ENCODE measurements around the gene TBCD. TPM values are rescaled to one million over a fixed set of nuclear protein-coding genes. Genes with fewer than 3 reads are reported as not detected.

The TBCD gene
- total RNA-seq, 1 donor from 2014 or later, result 31.8 TPM

DNA sequence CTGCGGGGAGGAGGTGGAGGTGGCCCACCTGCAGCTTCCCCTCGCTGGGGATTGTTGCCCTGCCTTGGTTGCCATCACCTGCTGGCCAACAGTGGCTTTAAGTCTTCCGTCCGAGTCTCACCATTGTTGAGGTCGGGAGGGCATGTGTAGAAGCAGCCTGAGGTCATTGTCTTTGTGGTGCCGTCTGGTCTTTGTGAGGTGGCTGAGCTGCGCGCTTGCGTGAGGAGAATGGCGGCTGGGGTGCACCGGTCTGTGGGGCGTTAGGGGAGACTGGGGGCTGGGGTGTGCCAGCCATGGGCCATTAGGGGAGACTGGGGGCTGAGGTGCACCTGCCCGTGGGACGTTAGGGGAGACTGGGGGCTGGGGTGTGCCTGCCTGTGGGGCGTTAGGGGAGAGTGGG is 51.7 kb downstream of the TBCD start:
- no peaks in the 10 kb centered on the region for H3K36me3 ChIP-seq (ENCODE audit: insufficient read depth, low read length)
- peaks cover 11% of the 10 kb centered on the region for H3K36me3 Mint-ChIP-seq (ENCODE audit: low read depth, unreplicated experiment)
- no peaks in the 10 kb centered on the region for H3K27me3 ChIP-seq (ENCODE audit: insufficient read depth, low read length)
- H3K27ac Mint-ChIP-seq (ENCODE audit: unreplicated experiment), result no peak overlapping the region
- FAIRE-seq (no peak), DNase-seq (ENCODE audit: low read depth) (no peak)
- H3K4me2 ChIP-seq (ENCODE audit: low read length), result no peak overlapping the region
- H3K9me3 ChIP-seq (ENCODE audit: insufficient read depth, low read depth, low read length), result no peaks in the 10 kb centered on the region
- peaks cover 3% of the 10 kb centered on the region for H3K79me2 ChIP-seq (ENCODE audit: insufficient read depth, low read length)
- no peak overlapping the region for H3K4me3 Mint-ChIP-seq (ENCODE audit: unreplicated experiment)
- H2AFZ ChIP-seq (ENCODE audit: low read depth, low read length), result no peak overlapping the region
- no peak overlapping the region for H3K27ac ChIP-seq (ENCODE audit: low read depth, low read length)
- H3K9me3 Mint-ChIP-seq (ENCODE audit: unreplicated experiment), result peaks cover 4% of the 10 kb centered on the region
- H3K4me3 ChIP-seq (ENCODE audit: insufficient read depth, low read depth, low read length), result no peak overlapping the region
- H3K27me3 Mint-ChIP-seq (ENCODE audit: low read depth, unreplicated experiment), result no peaks in the 10 kb centered on the region
- H3K9ac ChIP-seq (ENCODE audit: low read length), result no peak overlapping the region
- peaks cover 5% of the 10 kb centered on the region for H3K4me1 Mint-ChIP-seq (ENCODE audit: low read depth, unreplicated experiment)
- no peaks in the 10 kb centered on the region for H3K4me1 ChIP-seq (ENCODE audit: insufficient read depth, low read length)
- TF ChIP-seq, protein P1, sequence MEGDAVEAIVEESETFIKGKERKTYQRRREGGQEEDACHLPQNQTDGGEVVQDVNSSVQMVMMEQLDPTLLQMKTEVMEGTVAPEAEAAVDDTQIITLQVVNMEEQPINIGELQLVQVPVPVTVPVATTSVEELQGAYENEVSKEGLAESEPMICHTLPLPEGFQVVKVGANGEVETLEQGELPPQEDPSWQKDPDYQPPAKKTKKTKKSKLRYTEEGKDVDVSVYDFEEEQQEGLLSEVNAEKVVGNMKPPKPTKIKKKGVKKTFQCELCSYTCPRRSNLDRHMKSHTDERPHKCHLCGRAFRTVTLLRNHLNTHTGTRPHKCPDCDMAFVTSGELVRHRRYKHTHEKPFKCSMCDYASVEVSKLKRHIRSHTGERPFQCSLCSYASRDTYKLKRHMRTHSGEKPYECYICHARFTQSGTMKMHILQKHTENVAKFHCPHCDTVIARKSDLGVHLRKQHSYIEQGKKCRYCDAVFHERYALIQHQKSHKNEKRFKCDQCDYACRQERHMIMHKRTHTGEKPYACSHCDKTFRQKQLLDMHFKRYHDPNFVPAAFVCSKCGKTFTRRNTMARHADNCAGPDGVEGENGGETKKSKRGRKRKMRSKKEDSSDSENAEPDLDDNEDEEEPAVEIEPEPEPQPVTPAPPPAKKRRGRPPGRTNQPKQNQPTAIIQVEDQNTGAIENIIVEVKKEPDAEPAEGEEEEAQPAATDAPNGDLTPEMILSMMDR (IDR thresholded peaks at IDR 0.05; ENCODE audit: insufficient read depth, low read depth, low read length), result no peak
- no peak for TF ChIP-seq EZH2 (IDR thresholded peaks at IDR 0.05; ENCODE audit: insufficient read depth, low read length)
- peaks cover 20% of the 10 kb centered on the region for H4K20me1 ChIP-seq (ENCODE audit: insufficient read depth, low read length)

DNA sequence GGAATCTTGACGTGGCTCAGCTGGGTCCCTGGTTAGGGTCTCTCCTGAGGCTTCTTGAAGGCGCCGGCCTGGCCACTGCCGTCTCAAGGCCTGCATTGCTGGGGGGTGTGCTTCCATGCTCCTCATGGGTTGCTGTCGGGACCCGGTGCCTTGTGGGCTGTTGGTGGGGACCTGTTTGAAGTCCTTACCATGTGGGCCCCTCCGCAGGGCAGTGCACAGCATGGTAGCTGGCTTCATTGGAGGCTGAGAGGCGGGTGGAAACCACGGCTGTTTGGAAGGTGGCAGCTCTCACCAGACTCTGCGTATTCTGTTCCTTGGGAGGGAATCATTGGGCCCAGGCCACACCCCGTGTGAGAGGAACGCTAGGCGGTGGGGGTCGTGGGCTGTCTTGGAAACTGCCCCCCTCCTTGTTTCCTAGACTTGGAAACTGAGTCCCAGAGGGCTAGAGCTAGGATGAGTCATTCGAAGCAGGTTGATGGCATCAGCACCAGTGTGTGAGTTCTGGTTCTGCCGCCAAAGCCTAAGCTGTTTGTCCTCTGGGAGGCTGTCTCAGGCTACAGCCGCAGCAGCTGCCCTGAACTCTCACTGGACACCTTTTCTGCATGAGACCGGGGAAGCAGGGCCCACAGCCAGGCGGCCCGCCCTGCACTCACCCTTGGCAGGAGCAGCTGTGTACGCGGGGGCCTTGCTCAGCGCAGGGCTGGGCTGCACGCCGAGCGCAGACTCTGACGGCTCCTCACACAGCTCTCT is 52.8 kb downstream of the TBCD start:
- H3K79me2 ChIP-seq (ENCODE audit: insufficient read depth, low read length), result peaks cover 3% of the 10 kb centered on the region
- no peaks in the 10 kb centered on the region for H3K9me3 ChIP-seq (ENCODE audit: insufficient read depth, low read depth, low read length)
- DNase-seq (ENCODE audit: low read depth) (peak; percentile 30), FAIRE-seq (no peak)
- H3K4me2 ChIP-seq (ENCODE audit: low read length), result no peak overlapping the region
- Mint-ChIP-seq H3K27me3 (ENCODE audit: low read depth, unreplicated experiment) (no peaks in the 10 kb centered on the region), H3K9me3 (ENCODE audit: unreplicated experiment) (peaks cover 4% of the 10 kb centered on the region), H3K36me3 (ENCODE audit: low read depth, unreplicated experiment) (peaks cover 11% of the 10 kb centered on the region), H3K4me3 (ENCODE audit: unreplicated experiment) (no peak overlapping the region), H3K27ac (ENCODE audit: unreplicated experiment) (no peak overlapping the region), H3K4me1 (ENCODE audit: low read depth, unreplicated experiment) (peaks cover 5% of the 10 kb centered on the region)
- H2AFZ ChIP-seq (ENCODE audit: low read depth, low read length), result no peak overlapping the region
- H3K27me3 ChIP-seq (ENCODE audit: insufficient read depth, low read length), result no peaks in the 10 kb centered on the region
- H3K4me3 ChIP-seq (ENCODE audit: insufficient read depth, low read depth, low read length), result no peak overlapping the region
- no peak for TF ChIP-seq EZH2 (IDR thresholded peaks at IDR 0.05; ENCODE audit: insufficient read depth, low read length)
- TF ChIP-seq, protein P1 (IDR thresholded peaks at IDR 0.05; ENCODE audit: insufficient read depth, low read depth, low read length), result no peak
- no peak overlapping the region for H3K9ac ChIP-seq (ENCODE audit: low read length)
- H3K36me3 ChIP-seq (ENCODE audit: insufficient read depth, low read length), result no peaks in the 10 kb centered on the region
- H3K4me1 ChIP-seq (ENCODE audit: insufficient read depth, low read length), result no peaks in the 10 kb centered on the region
- peaks cover 20% of the 10 kb centered on the region for H4K20me1 ChIP-seq (ENCODE audit: insufficient read depth, low read length)
- no peak overlapping the region for H3K27ac ChIP-seq (ENCODE audit: low read depth, low read length)

DNA sequence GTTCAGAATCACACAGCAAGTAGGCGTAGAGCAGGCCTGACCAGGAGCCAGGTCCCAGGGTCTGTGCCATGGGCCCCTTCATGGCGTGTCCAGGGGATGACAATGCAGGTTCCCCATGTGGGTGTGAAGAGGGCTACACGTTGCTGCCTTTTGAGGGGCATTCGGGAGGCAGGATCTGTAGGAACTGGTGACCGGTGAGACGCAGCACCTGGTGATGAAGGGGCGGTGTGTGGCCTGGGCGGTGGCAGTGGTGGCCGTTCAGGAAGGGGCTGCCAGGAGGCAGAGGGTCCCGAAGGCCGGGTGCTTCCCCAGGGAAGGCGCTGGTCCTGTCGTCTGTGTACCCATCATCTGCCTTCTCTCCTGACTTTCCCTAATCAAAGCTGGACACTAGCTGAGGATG is 53.4 kb downstream of the TBCD start:
- peaks cover 6% of the 10 kb centered on the region for H3K36me3 Mint-ChIP-seq (ENCODE audit: low read depth, unreplicated experiment)
- peaks cover 20% of the 10 kb centered on the region for H4K20me1 ChIP-seq (ENCODE audit: insufficient read depth, low read length)
- DNase-seq (ENCODE audit: low read depth) (no peak), FAIRE-seq (no peak)
- no peak overlapping the region for H3K4me3 ChIP-seq (ENCODE audit: insufficient read depth, low read depth, low read length)
- TF ChIP-seq, protein P1 (IDR thresholded peaks at IDR 0.05; ENCODE audit: insufficient read depth, low read depth, low read length), result no peak
- no peak for TF ChIP-seq EZH2 (IDR thresholded peaks at IDR 0.05; ENCODE audit: insufficient read depth, low read length)
- no peaks in the 10 kb centered on the region for H3K9me3 ChIP-seq (ENCODE audit: insufficient read depth, low read depth, low read length)
- no peak overlapping the region for H2AFZ ChIP-seq (ENCODE audit: low read depth, low read length)
- H3K4me2 ChIP-seq (ENCODE audit: low read length), result no peak overlapping the region
- peaks cover 5% of the 10 kb centered on the region for H3K4me1 Mint-ChIP-seq (ENCODE audit: low read depth, unreplicated experiment)
- peaks cover 3% of the 10 kb centered on the region for H3K79me2 ChIP-seq (ENCODE audit: insufficient read depth, low read length)
- H3K4me3 Mint-ChIP-seq (ENCODE audit: unreplicated experiment), result no peak overlapping the region
- no peaks in the 10 kb centered on the region for H3K36me3 ChIP-seq (ENCODE audit: insufficient read depth, low read length)
- H3K27me3 Mint-ChIP-seq (ENCODE audit: low read depth, unreplicated experiment), result no peaks in the 10 kb centered on the region
- peaks cover 4% of the 10 kb centered on the region for H3K9me3 Mint-ChIP-seq (ENCODE audit: unreplicated experiment)
- H3K27ac ChIP-seq (ENCODE audit: low read depth, low read length), result no peak overlapping the region
- no peak overlapping the region for H3K9ac ChIP-seq (ENCODE audit: low read length)
- no peak overlapping the region for H3K27ac Mint-ChIP-seq (ENCODE audit: unreplicated experiment)
- no peaks in the 10 kb centered on the region for H3K27me3 ChIP-seq (ENCODE audit: insufficient read depth, low read length)
- peaks cover 4% of the 10 kb centered on the region for H3K4me1 ChIP-seq (ENCODE audit: insufficient read depth, low read length)
